Measurements from ENCODE around the gene B4GALNT4.

- TF ChIP-seq CTCF (IDR thresholded peaks at IDR 0.05; ENCODE audit: low read length) = no peak
- TF ChIP-seq EZH2 (optimal IDR thresholded peaks at IDR 0.05; ENCODE audit: low read depth, low read length) = peak; percentile 14
- no peak for TF ChIP-seq EZH2phosphoT487 (IDR thresholded peaks at IDR 0.05; ENCODE audit: low read length)
Measured at GRCh38 chr11:368414-369335, 624 bp upstream of the B4GALNT4 start.
